ENCODE results near the gene FHOD3. TPM values are rescaled to one million over a fixed set of nuclear protein-coding genes. Genes with fewer than 3 reads are reported as not detected.
A peak's percentile ranks its signal among the peaks of the same experiment; 100 is the strongest.

The FHOD3 gene
- total RNA-seq, 1 experiment from 2014 or later: 0.34 TPM

DNA sequence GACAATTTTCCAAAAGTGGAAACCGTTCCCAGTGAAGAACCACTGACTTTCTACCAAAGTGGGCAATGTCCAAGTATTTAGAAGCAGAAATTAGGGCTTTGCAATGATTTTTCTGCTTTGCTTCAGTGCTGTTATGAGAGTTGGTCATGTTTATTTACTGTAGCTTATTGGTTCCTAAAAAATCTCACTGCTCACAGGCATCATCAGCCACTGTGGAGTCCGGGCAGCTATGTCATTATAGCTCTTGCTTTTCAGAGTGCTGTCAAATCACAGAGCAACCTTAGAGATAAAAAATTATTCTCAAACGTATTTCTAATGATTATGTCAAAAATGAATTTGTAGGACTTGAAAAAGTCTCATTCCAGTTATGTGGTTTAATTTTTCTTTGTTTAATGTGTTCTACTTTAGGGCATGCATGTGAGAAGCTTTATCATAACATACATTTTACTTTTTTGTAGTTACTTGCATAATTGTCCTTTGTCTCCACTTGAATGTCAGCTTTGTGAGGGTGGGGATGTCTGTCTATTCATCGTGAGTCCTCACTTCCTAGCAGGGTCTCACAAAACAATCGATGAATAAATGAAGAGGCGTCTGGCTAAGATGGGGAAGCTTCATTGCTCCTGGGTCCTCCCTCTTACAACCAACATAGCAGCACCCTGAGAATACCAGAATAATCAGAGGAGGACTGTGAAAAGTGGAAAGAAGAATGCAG is 413.7 kb downstream of the FHOD3 start:
- Histone ChIP-seq H3K27me3 (replicated peaks; ENCODE audit: insufficient read depth, low read depth, low read length, poor library complexity) (no peaks in the 10 kb centered on the region), H3K36me3 (ENCODE audit: insufficient read depth, low read length, poor library complexity, severe bottlenecking) (no peaks in the 10 kb centered on the region), H3K4me3 (ENCODE audit: low read depth, low read length, poor library complexity, severe bottlenecking) (no peak overlapping the region), H3K9me3 (ENCODE audit: low read depth, low read length, poor library complexity, severe bottlenecking) (no peaks in the 10 kb centered on the region), H3K27ac (ENCODE audit: low read depth, low read length, poor library complexity, severe bottlenecking) (no peak overlapping the region), H3K4me1 (ENCODE audit: insufficient read depth, low read length, poor library complexity, severe bottlenecking) (no peaks in the 10 kb centered on the region)
- no TSS peak for BruUV-seq (replicated peaks)
- ChIA-PET CTCF (no interaction called here), POLR2A (ENCODE audit: low non-redundant PET) (interaction anchor here (0.7 kb wide), 1 partner anchor 271 kb away, joined by 3 read pairs; no protein-coding TSS in a partner anchor)
- DNase-seq (ENCODE audit: low spot score): no peak
- intact Hi-C loops (cut with micrococcal nuclease; ENCODE audit: unreplicated experiment): no loop called here
- TF ChIP-seq, protein P1, sequence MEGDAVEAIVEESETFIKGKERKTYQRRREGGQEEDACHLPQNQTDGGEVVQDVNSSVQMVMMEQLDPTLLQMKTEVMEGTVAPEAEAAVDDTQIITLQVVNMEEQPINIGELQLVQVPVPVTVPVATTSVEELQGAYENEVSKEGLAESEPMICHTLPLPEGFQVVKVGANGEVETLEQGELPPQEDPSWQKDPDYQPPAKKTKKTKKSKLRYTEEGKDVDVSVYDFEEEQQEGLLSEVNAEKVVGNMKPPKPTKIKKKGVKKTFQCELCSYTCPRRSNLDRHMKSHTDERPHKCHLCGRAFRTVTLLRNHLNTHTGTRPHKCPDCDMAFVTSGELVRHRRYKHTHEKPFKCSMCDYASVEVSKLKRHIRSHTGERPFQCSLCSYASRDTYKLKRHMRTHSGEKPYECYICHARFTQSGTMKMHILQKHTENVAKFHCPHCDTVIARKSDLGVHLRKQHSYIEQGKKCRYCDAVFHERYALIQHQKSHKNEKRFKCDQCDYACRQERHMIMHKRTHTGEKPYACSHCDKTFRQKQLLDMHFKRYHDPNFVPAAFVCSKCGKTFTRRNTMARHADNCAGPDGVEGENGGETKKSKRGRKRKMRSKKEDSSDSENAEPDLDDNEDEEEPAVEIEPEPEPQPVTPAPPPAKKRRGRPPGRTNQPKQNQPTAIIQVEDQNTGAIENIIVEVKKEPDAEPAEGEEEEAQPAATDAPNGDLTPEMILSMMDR (conservative IDR thresholded peaks at IDR 0.05; ENCODE audit: low read depth, low read length): no peak
- no peak for TF ChIP-seq EZH2 (IDR thresholded peaks at IDR 0.05; ENCODE audit: borderline replicate concordance, low read depth, low read length, poor library complexity, severe bottlenecking)

DNA sequence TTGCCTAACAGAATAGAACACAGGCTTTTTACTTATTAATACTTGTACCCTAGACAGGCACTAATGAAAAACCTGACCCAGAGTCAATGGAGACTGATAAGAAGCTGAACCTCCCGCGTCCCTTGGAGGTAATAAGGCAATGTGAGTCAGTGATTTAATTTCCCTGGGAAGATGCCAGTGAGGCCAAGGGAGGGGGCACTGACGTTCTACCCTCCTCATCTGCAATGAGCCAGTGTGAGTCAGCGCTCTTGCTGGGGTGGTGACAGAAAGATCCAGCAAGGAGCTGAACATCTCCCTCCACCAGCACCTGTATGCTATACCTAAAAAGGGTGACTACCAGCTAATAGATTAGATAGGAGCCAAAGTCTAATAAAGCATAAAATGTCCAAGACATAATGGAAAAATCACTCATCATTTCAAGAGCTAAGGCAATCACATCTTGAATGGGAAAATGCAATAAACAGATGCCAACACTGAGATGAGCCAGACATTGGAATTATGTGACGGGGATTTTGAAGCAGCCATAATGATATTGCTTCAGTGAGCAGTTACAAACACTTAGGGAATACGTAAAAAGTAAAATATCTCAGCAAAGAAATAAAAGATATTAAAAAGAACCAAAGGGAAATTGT is 414.4 kb downstream of the FHOD3 start:
- ChIA-PET CTCF (no interaction called here), POLR2A (ENCODE audit: low non-redundant PET) (interaction anchor here (0.7 kb wide), 1 partner anchor 272 kb away, joined by 3 read pairs; no protein-coding TSS in a partner anchor)
- Histone ChIP-seq H3K36me3 (ENCODE audit: insufficient read depth, low read length, poor library complexity, severe bottlenecking) (no peaks in the 10 kb centered on the region), H3K9me3 (ENCODE audit: low read depth, low read length, poor library complexity, severe bottlenecking) (no peaks in the 10 kb centered on the region), H3K4me1 (ENCODE audit: insufficient read depth, low read length, poor library complexity, severe bottlenecking) (no peaks in the 10 kb centered on the region), H3K27me3 (replicated peaks; ENCODE audit: insufficient read depth, low read depth, low read length, poor library complexity) (no peaks in the 10 kb centered on the region), H3K4me3 (ENCODE audit: low read depth, low read length, poor library complexity, severe bottlenecking) (no peak overlapping the region), H3K27ac (ENCODE audit: low read depth, low read length, poor library complexity, severe bottlenecking) (no peak overlapping the region)
- TF ChIP-seq, protein P1 (conservative IDR thresholded peaks at IDR 0.05; ENCODE audit: low read depth, low read length): no peak
- no peak for TF ChIP-seq EZH2 (IDR thresholded peaks at IDR 0.05; ENCODE audit: borderline replicate concordance, low read depth, low read length, poor library complexity, severe bottlenecking)
- peak; percentile 37 for DNase-seq (ENCODE audit: low spot score)
- intact Hi-C loops (cut with micrococcal nuclease; ENCODE audit: unreplicated experiment): no loop called here
- BruUV-seq (replicated peaks): no TSS peak

DNA sequence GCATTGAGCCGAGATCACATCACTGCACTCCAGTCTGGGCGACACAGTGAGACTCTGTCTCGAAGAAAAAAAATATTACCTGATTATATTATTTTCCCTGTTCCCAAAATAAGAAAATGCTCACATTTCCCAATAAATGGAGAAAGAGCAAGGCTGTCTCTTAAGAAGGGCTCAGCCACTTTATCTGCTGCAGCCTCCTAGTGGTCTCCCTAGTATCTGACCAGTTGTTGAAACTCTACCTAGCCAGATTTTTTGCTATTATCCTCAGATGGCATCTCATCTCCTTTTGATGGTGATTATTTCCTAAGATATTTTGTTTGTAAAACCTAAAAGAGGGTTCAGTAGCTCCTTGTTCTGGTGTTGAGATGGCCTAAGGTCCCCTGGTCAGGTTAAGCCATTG is 417.0 kb downstream of the FHOD3 start:
- no peaks in the 10 kb centered on the region for H3K9me3 ChIP-seq (ENCODE audit: low read depth, low read length, poor library complexity, severe bottlenecking)
- DNase-seq (ENCODE audit: low spot score): no peak
- no peak overlapping the region for H3K4me3 ChIP-seq (ENCODE audit: low read depth, low read length, poor library complexity, severe bottlenecking)
- H3K27ac ChIP-seq (ENCODE audit: low read depth, low read length, poor library complexity, severe bottlenecking): no peak overlapping the region
- no peaks in the 10 kb centered on the region for H3K4me1 ChIP-seq (ENCODE audit: insufficient read depth, low read length, poor library complexity, severe bottlenecking)
- CTCF ChIA-PET: no interaction called here
- POLR2A ChIA-PET (ENCODE audit: low non-redundant PET): no interaction called here
- TF ChIP-seq, protein P1 (conservative IDR thresholded peaks at IDR 0.05; ENCODE audit: low read depth, low read length): no peak
- no peak for TF ChIP-seq EZH2 (IDR thresholded peaks at IDR 0.05; ENCODE audit: borderline replicate concordance, low read depth, low read length, poor library complexity, severe bottlenecking)
- intact Hi-C loops (cut with micrococcal nuclease; ENCODE audit: unreplicated experiment): no loop called here
- no TSS peak for BruUV-seq (replicated peaks)
- no peaks in the 10 kb centered on the region for H3K36me3 ChIP-seq (ENCODE audit: insufficient read depth, low read length, poor library complexity, severe bottlenecking)
- H3K27me3 ChIP-seq (replicated peaks; ENCODE audit: insufficient read depth, low read depth, low read length, poor library complexity): peaks cover 3% of the 10 kb centered on the region

Measured in A673 (cell line).